HepG2 (cell line): Measurements from ENCODE around the gene IWS1. TPM values are rescaled to one million over a fixed set of nuclear protein-coding genes. Genes with fewer than 3 reads are reported as not detected.
"Not testable (repeated sequence)": the region's sequence is repeated elsewhere in the genome, so short reads cannot be mapped to it uniquely, and the experiment has no call there.

Experiments
- ATAC-seq: fragments of 200-7000 bp; cut with Tn5 transposase; 3 replicates; pipeline ENCODE4 v1.9.1; 2020; ENCODE audit warnings: mild to moderate bottlenecking, moderate library complexity
- BruUV-seq: library from RNA; stranded (reverse); fragments of 400-500 nt; replicated peaks from 2 replicates; lab custom pipeline; 2021; lab: Mats Ljungman, UMichigan
- CTCF ChIA-PET: fragments of 300-600 bp; formaldehyde crosslinking; extraction: SDS; loops from one replicate; lab custom pipeline; 2021; ENCODE audit warnings: low total read pairs, inconsistent platforms, low intra/inter-chr PET ratio; lab: Yijun Ruan, JAX
- POLR2A ChIA-PET: fragments of 350-600 bp; sonication (Branson Sonifier 250); formaldehyde crosslinking; loops from one replicate; lab custom pipeline; 2020; ENCODE audit warnings: antibody characterized with exemption, inconsistent platforms; lab: Yijun Ruan, JAX
- DNase-seq: peaks from one replicate; pipeline ENCODE4 v3.0.0-alpha.2; 2015; ENCODE audit warnings: low spot score
- FAIRE-seq: peaks from 3 replicates; lab custom pipeline; 2011; peaks lifted over from hg19 to GRCh38; lab: Jason Lieb, UNC
- H2AFZ ChIP-seq: one replicate; pipeline ENCODE4 v1.6.1; 2011; ENCODE audit warnings: low read length, inconsistent platforms
- H3K27ac ChIP-seq: fragments of 300-600 bp; 3 replicates; pipeline ENCODE4 v1.8.0; 2011; ENCODE audit warnings: mixed run types, mild to moderate bottlenecking, mixed read lengths, low read length, inconsistent platforms; ENCODE audit not compliant: insufficient read depth; ENCODE audit errors: extremely low read length
- H3K27me3 ChIP-seq, 2 experiments: fragments of 200-600 bp in 1 of 2; 2 replicates in 1 of 2; 3 replicates in 1 of 2; pipeline versions ENCODE4 v1.6.0 to v1.8.0; 2011; ENCODE audit warnings: low read length in 2 of 2, mild to moderate bottlenecking in 2 of 2, moderate library complexity in 2 of 2, inconsistent platforms in 1 of 2; ENCODE audit not compliant: insufficient read depth in 2 of 2, control insufficient read depth in 1 of 2
- H3K36me3 ChIP-seq, 2 experiments: fragments of 200-600 bp in 1 of 2; replicated peaks in 1 of 2; 2 replicates in 1 of 2; 3 replicates in 1 of 2; pipeline versions ENCODE4 v1.5.1 to v1.8.0; 2011; ENCODE audit warnings: low read length in 2 of 2, inconsistent platforms in 1 of 2; ENCODE audit not compliant: insufficient read depth in 2 of 2, control insufficient read depth in 1 of 2
- H3K4me1 ChIP-seq: 2 replicates; pipeline ENCODE4 v1.5.1; 2012; ENCODE audit warnings: low read length, inconsistent platforms; ENCODE audit not compliant: insufficient read depth
- H3K4me2 ChIP-seq: 2 replicates; pipeline ENCODE4 v1.6.0; 2011; ENCODE audit warnings: low read depth, low read length, inconsistent platforms
- H3K4me3 ChIP-seq, 3 experiments: fragments of 200-600 bp in 1 of 3; sonication (generic), shearing (Covaris generic) in 1 of 3; replicated peaks in 1 of 3; 2 replicates each; pipeline ENCODE4 v1.5.1; 2011 to 2016; ENCODE audit warnings: low read length in 3 of 3, inconsistent platforms in 2 of 3, low read depth in 2 of 3, mild to moderate bottlenecking in 2 of 3, control low read depth in 1 of 3, mixed read lengths in 1 of 3; ENCODE audit not compliant: insufficient read depth in 1 of 3
- H3K79me2 ChIP-seq: one replicate; pipeline ENCODE4 v1.6.1; 2011; ENCODE audit warnings: low read length, inconsistent platforms; ENCODE audit not compliant: insufficient read depth
- H3K9ac ChIP-seq: 2 replicates; pipeline ENCODE4 v1.6.0; 2011; ENCODE audit warnings: mild to moderate bottlenecking, low read depth, low read length, inconsistent platforms; ENCODE audit not compliant: insufficient read depth
- H3K9me3 ChIP-seq: 2 replicates; pipeline ENCODE4 v1.5.1; 2012; ENCODE audit warnings: mild to moderate bottlenecking, low read length
- H4K20me1 ChIP-seq: 2 replicates; pipeline ENCODE4 v1.6.0; 2011; ENCODE audit warnings: inconsistent platforms, mild to moderate bottlenecking, low read length, moderate library complexity; ENCODE audit not compliant: insufficient read depth
- ARID5B ChIP-seq: IDR thresholded peaks from 2 replicates; pipeline ENCODE4 v1.4.0; 2020; ENCODE audit warnings: mild to moderate bottlenecking, missing genetic modification reagents
- FOXP4 ChIP-seq: sonication (generic); formaldehyde crosslinking; IDR thresholded peaks from 2 replicates; pipeline ENCODE4 v1.4.0; 2020; ENCODE audit warnings: missing genetic modification reagents
- HNF1B ChIP-seq: sonication (generic); formaldehyde crosslinking; IDR thresholded peaks from 2 replicates; pipeline ENCODE4 v1.5.1; 2020; ENCODE audit warnings: mild to moderate bottlenecking, moderate library complexity, missing genetic modification reagents
- ISL2 ChIP-seq: sonication (generic); formaldehyde crosslinking; IDR thresholded peaks from 2 replicates; pipeline ENCODE4 v1.5.0; 2020; ENCODE audit warnings: missing genetic modification reagents
- SAP130 ChIP-seq: IDR thresholded peaks from 2 replicates; pipeline ENCODE4 v1.6.1; 2016; ENCODE audit warnings: low read depth
- ZNF543 ChIP-seq: sonication (generic); formaldehyde crosslinking; IDR thresholded peaks from 2 replicates; pipeline ENCODE4 v1.4.0; 2020; ENCODE audit warnings: mild to moderate bottlenecking, missing genetic modification reagents
- WGBS: methylation state at CpG from one replicate; pipeline ENCODE4 v1.1.6; 2017; ENCODE audit warnings: low lambda C conversion rate; 5-methylcytosine and 5-hydroxymethylcytosine counted together
- in situ Hi-C: cut with HindIII; loops from 2 replicates; pipeline ENCODE4 v1.10.0; 2017; ENCODE audit warnings: low pct_unique_long_range_greater_than_20kb; ENCODE audit not compliant: extremely low pct_ligation_motif_present
- intact Hi-C: fragments of 100-400 bp; cut with micrococcal nuclease; formaldehyde crosslinking; loops from one replicate; pipeline ENCODE4 v1.10.0; 2022; ENCODE audit not compliant: unreplicated experiment
- polyA plus RNA-seq, 8 experiments: library from polyadenylated mRNA; depleted of rRNA in 3 of 8; stranded (reverse) in 7 of 8; unstranded in 1 of 8; fragments of >200 nt; fragmentation: Illumina TruSeq in 4 of 8; extraction: Trizol in 4 of 8; gene quantifications; 2 replicates each; pipeline versions ENCODE4 v1.2.1 to v1.2.3, GENCODE V29; 2011 to 2016; ENCODE audit warnings: low read depth in 4 of 8, missing spikeins in 1 of 8, mixed read lengths in 1 of 8; ENCODE audit not compliant: insufficient read depth in 1 of 8
- total RNA-seq, 5 experiments: library from RNA; depleted of rRNA; stranded (reverse); fragments of >200 nt; fragmentation: Illumina TruSeq; extraction: Trizol; gene quantifications; 2 replicates each; pipeline ENCODE4 v1.2.3, GENCODE V29; 2016; ENCODE audit warnings: low read depth in 1 of 5
- TF ChIP-seq, protein P1 (sequence below): IDR thresholded peaks from 2 replicates; pipeline ENCODE4 v1.6.1; 2016; ENCODE audit warnings: low read depth, borderline replicate concordance

The IWS1 gene
- total and polyA plus RNA-seq, 2 of the 13 experiments (the other 11 are each of a cell fraction or from before 2014, with no cell fraction given): 28.9 to 62.3 TPM

DNA sequence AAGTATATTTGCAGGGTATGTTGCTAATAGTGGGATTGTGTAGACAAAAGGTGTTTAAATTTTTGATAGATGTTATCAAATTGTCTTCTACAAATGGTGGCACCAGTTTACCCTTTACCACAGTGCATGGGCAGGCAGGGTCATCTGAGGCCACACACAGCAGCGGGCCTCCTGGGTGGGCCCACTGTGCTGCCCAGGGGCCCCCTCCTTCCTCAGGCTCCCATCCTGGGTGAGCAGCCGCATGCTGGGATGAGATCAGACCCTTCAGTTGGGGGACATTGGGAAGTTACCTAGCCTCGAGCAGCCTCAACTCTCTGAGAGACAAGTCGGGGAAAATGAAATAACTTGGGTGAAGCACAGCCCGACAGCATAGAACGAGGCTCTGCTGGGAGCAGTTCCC, 18.9 kb upstream of the IWS1 start:
- Histone ChIP-seq H3K4me2 (no peak overlapping the region), H3K79me2 (no peaks in the 10 kb centered on the region), H3K36me3 (no peaks in the 10 kb centered on the region), H3K9ac (no peak overlapping the region), H4K20me1 (no peaks in the 10 kb centered on the region), H3K27ac (no peak overlapping the region), H3K27me3 (peaks cover 1 to 30% of the 10 kb centered on the region in 2 experiments; a peak in 1 of 5 replicates), H3K9me3 (no peaks in the 10 kb centered on the region), H3K4me1 (peaks cover 17% of the 10 kb centered on the region), H2AFZ (no peak overlapping the region)
- FAIRE-seq: no peak
- BruUV-seq: no TSS peak
- in situ Hi-C loops: no loop called here
- 41% methylated on average over 6 of the region's 6 CpGs for WGBS
- CTCF ChIA-PET: no interaction called here
- no peak for DNase-seq
- no peak for ATAC-seq
- TF ChIP-seq, protein P1, sequence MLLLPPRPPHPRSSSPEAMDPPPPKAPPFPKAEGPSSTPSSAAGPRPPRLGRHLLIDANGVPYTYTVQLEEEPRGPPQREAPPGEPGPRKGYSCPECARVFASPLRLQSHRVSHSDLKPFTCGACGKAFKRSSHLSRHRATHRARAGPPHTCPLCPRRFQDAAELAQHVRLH (CRISPR knock-in tag): no peak
- peak; percentile 99 for TF ChIP-seq ZNF543 (CRISPR knock-in tag)
- TF ChIP-seq, all 625 proteins: peak for 1
- H3K4me3 ChIP-seq: no peak overlapping the region
- intact Hi-C loops: no loop called here
- POLR2A ChIA-PET: no interaction called here

DNA sequence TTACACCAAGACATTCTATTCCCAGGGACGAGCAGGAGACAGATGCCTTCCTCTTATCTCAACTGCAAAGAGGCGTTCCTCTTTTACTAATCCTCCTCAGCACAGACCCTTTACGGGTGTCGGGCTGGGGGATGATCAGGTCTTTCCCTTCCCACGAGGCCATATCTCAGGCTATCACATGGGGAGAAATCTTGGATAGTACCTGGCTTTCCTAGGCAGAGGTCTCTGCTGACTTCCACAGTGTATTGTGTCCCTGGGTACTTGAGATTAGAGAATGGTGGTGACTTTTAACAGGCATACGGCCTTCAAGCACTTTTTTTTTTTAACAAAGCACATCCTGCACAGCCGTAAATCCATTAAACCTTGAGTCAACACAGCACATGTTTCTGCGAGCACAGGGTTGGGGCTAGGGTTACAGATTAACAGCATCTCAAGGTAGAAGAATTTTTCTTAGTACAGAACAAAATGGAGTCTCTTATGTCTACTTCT, 16.8 kb upstream of the IWS1 start:
- peak; percentile 40 for DNase-seq
- H3K9me3 ChIP-seq, intact Hi-C loops, CTCF ChIA-PET, in situ Hi-C loops, H3K36me3 ChIP-seq, H3K79me2 ChIP-seq, H4K20me1 ChIP-seq, BruUV-seq, POLR2A ChIA-PET, H3K27ac ChIP-seq: not testable (repeated sequence)
- FAIRE-seq: peak; percentile 56
- Histone ChIP-seq H2AFZ (peak overlapping the region; percentile 69), H3K27me3 (peaks cover 1 to 27% of the 10 kb centered on the region in 2 experiments; a peak in 2 of 5 replicates), H3K4me1 (peaks cover 17% of the 10 kb centered on the region), H3K9ac (peak overlapping the region; percentile 38; the same call in 1 of the 2 replicates), H3K4me2 (peak overlapping the region; percentile 89), H3K4me3 (peak overlapping the region; percentile 19 to 53 (median 31); a peak in 5 of 6 replicates)
- WGBS: under 1% methylated on average over 8 of the region's 8 CpGs
- peak; percentile 18; the same call in 1 of the 3 replicates for ATAC-seq
- TF ChIP-seq HNF1B (CRISPR knock-in tag): 0 out of 2 replicates have a peak, but pooled peaks have one; percentile 57
- TF ChIP-seq ISL2 (CRISPR knock-in tag): peak; percentile 40; the same call in 1 of the 2 replicates
- TF ChIP-seq FOXP4 (CRISPR knock-in tag): peak; percentile 57; the same call in 1 of the 2 replicates
- TF ChIP-seq ARID5B (CRISPR knock-in tag): peak; percentile 72; the same call in 1 of the 2 replicates
- TF ChIP-seq SAP130: peak; percentile 29; the same call in 1 of the 2 replicates
